ENCODE results near the gene SLC46A3. TPM values are rescaled to one million over a fixed set of nuclear protein-coding genes. Genes with fewer than 3 reads are reported as not detected.

The SLC46A3 gene
- total and polyA plus RNA-seq, 8 donors = 2.3 to 44.3 (median 7.3) TPM

- TF ChIP-seq POLR2AphosphoS5 (IDR thresholded peaks at IDR 0.05) (no peak), POLR2A (IDR thresholded peaks at IDR 0.05) (no peak), EP300 (IDR thresholded peaks at IDR 0.05) (no peak), CTCF (IDR thresholded peaks at IDR 0.05) (no peak)
- no peak overlapping the region for H3K4me3 ChIP-seq
- H3K4me1 ChIP-seq = peaks cover 4 to 30% (median 14%) of the 10 kb centered on the region in 4 donors
- no peak overlapping the region for H3K27ac ChIP-seq
- H3K9me3 ChIP-seq = no peaks in the 10 kb centered on the region
- intact Hi-C loops (cut with DNase I; ENCODE audit: low total_unique reads) = no loop called here
- no peak for DNase-seq
- WGBS, 5 donors = 76 to 88% (median 83%) methylated on average over 1 of the region's 1 CpG
- H3K27me3 ChIP-seq = peaks cover 0 to 7% (median 0%) of the 10 kb centered on the region in 3 donors
- H3K36me3 ChIP-seq = peaks cover 0 to 7% (median 3%) of the 10 kb centered on the region in 4 donors
Measured at GRCh38 chr13:28714651-28715050, 4.1 kb downstream of the SLC46A3 start.

- Histone ChIP-seq H3K27ac (no peak overlapping the region), H3K4me3 (no peak overlapping the region), H3K4me1 (no peaks in the 10 kb centered on the region), H3K36me3 (peaks cover 0 to 11% (median 3%) of the 10 kb centered on the region in 4 donors), H3K9me3 (no peaks in the 10 kb centered on the region), H3K27me3 (no peaks in the 10 kb centered on the region)
- intact Hi-C loops (cut with DNase I; ENCODE audit: low total_unique reads) = no loop called here
- no peak for TF ChIP-seq EP300 (IDR thresholded peaks at IDR 0.05)
- no peak for TF ChIP-seq CTCF (IDR thresholded peaks at IDR 0.05)
- TF ChIP-seq POLR2AphosphoS5 (IDR thresholded peaks at IDR 0.05) = no peak
- TF ChIP-seq POLR2A (IDR thresholded peaks at IDR 0.05) = no peak
- 65 to 76% (median 69%) methylated on average over 4 of the region's 4 CpGs for WGBS, 5 donors
- DNase-seq = peak in 1 of 2 donors; percentile 58
Measured at GRCh38 chr13:28710161-28710560, 8.6 kb downstream of the SLC46A3 start.

- no peak for TF ChIP-seq POLR2A (IDR thresholded peaks at IDR 0.05)
- TF ChIP-seq EP300 (IDR thresholded peaks at IDR 0.05) = no peak
- TF ChIP-seq CTCF (IDR thresholded peaks at IDR 0.05) = no peak
- no peak for TF ChIP-seq POLR2AphosphoS5 (IDR thresholded peaks at IDR 0.05)
- no peaks in the 10 kb centered on the region for H3K4me1 ChIP-seq
- no peaks in the 10 kb centered on the region for H3K9me3 ChIP-seq
- intact Hi-C loops (cut with DNase I; ENCODE audit: low total_unique reads) = no loop called here
- DNase-seq = peak in 1 of 2 donors; percentile 54
- H3K27me3 ChIP-seq = no peaks in the 10 kb centered on the region
- no peak overlapping the region for H3K27ac ChIP-seq
- H3K36me3 ChIP-seq = peaks cover 0 to 18% (median 12%) of the 10 kb centered on the region in 4 donors
- no peak overlapping the region for H3K4me3 ChIP-seq
- WGBS, 5 donors = 74 to 79% (median 79%) methylated on average over 5 of the region's 5 CpGs
Measured at GRCh38 chr13:28707629-28708427, 10.9 kb downstream of the SLC46A3 start.

GRCh38 chr13:28705461-28706083 is 13.2 kb downstream of the SLC46A3 start:
- peaks cover 0 to 29% (median 25%) of the 10 kb centered on the region in 4 donors for H3K36me3 ChIP-seq
- H3K4me3 ChIP-seq = no peak overlapping the region
- intact Hi-C loops (cut with DNase I; ENCODE audit: low total_unique reads) = no loop called here
- no peaks in the 10 kb centered on the region for H3K27me3 ChIP-seq
- no peaks in the 10 kb centered on the region for H3K4me1 ChIP-seq
- H3K9me3 ChIP-seq = no peaks in the 10 kb centered on the region
- TF ChIP-seq CTCF (IDR thresholded peaks at IDR 0.05) = no peak
- TF ChIP-seq EP300 (IDR thresholded peaks at IDR 0.05) = no peak
- no peak for TF ChIP-seq POLR2A (IDR thresholded peaks at IDR 0.05)
- no peak for TF ChIP-seq POLR2AphosphoS5 (IDR thresholded peaks at IDR 0.05)
- DNase-seq = no peak
- 62 to 75% (median 71%) methylated on average over 5 of the region's 5 CpGs for WGBS, 5 donors
- no peak overlapping the region for H3K27ac ChIP-seq

Data from stomach (tissue), 9 donors.